HEK293 (cell line): ENCODE measurements around the gene MIF.

Source experiments
- CTCF ChIA-PET: fragments of 350-600 bp; formaldehyde crosslinking; extraction: SDS; loops from one replicate; lab custom pipeline; 2021; ENCODE audit warnings: antibody characterized with exemption; lab: Yijun Ruan, JAX
- POLR2A ChIA-PET: fragments of 300-600 bp; formaldehyde crosslinking; extraction: SDS; loops from one replicate; lab custom pipeline; 2020; ENCODE audit warnings: antibody characterized with exemption, inconsistent platforms; lab: Yijun Ruan, JAX
- H3K27ac ChIP-seq: fragments of 200-500 bp; sonication (Bioruptor generic); 2 replicates; pipeline ENCODE4 v1.5.1; 2014; ENCODE audit warnings: low read depth, low read length, control low read depth, inconsistent platforms; ENCODE audit errors: extremely low read depth
- H3K36me3 ChIP-seq, 2 experiments: fragments of 200-500 bp in 1 of 2; sonication (Bioruptor generic) in 1 of 2; 1 replicate in 1 of 2; 2 replicates in 1 of 2; pipeline ENCODE4 v1.5.1; 2014 to 2017; ENCODE audit warnings: inconsistent platforms in 2 of 2, low read length in 2 of 2; ENCODE audit not compliant: control insufficient read depth in 2 of 2, insufficient read depth in 1 of 2
- H3K4me1 ChIP-seq: fragments of 200-500 bp; sonication (Bioruptor generic); 2 replicates; pipeline ENCODE4 v1.5.1; 2014; ENCODE audit warnings: mild to moderate bottlenecking, low read length, inconsistent platforms; ENCODE audit not compliant: control insufficient read depth, insufficient read depth
- H3K4me3 ChIP-seq: 2 replicates; pipeline ENCODE4 v1.5.1; 2011; ENCODE audit warnings: low read depth, mild to moderate bottlenecking, control low read depth, low read length, moderate library complexity
- H3K9me3 ChIP-seq: fragments of 200-500 bp; sonication (Bioruptor generic); 2 replicates; pipeline ENCODE4 v1.5.1; 2014; ENCODE audit warnings: low read depth, low read length, inconsistent platforms; ENCODE audit not compliant: control insufficient read depth, insufficient read depth
- HOXD13 ChIP-seq: sonication (generic); formaldehyde crosslinking; IDR thresholded peaks from 2 replicates; pipeline ENCODE4 v1.8.0; 2022; ENCODE audit warnings: missing genetic modification reagents, borderline replicate concordance
- IKZF3 ChIP-seq: fragments of 450-650 bp; IDR thresholded peaks from 2 replicates; pipeline ENCODE4 v1.5.0; 2018; ENCODE audit warnings: missing biosample characterization, mild to moderate bottlenecking, missing genetic modification characterization, moderate library complexity
- KLF1 ChIP-seq: fragments of 450-650 bp; formaldehyde crosslinking; IDR thresholded peaks from 2 replicates; pipeline ENCODE4 v1.5.1; 2016; ENCODE audit warnings: missing biosample characterization, missing genetic modification characterization
- TRIM28 ChIP-seq: IDR thresholded peaks from 2 replicates; pipeline ENCODE4 v1.6.1; 2011; ENCODE audit warnings: low read length, control low read depth, borderline replicate concordance
- WT1 ChIP-seq: fragments of 450-650 bp; formaldehyde crosslinking; IDR thresholded peaks from 2 replicates; pipeline ENCODE4 v1.5.1; 2016; ENCODE audit warnings: missing biosample characterization, missing genetic modification characterization
- ZBTB11 ChIP-seq: fragments of 450-650 bp; formaldehyde crosslinking; conservative IDR thresholded peaks from 2 replicates; pipeline ENCODE4 v1.5.1; 2016; ENCODE audit warnings: low read depth, missing biosample characterization, missing genetic modification characterization
- ZNF112 ChIP-seq: fragments of 450-650 bp; formaldehyde crosslinking; IDR thresholded peaks from 2 replicates; pipeline ENCODE4 v1.5.0; 2017; ENCODE audit warnings: missing biosample characterization, missing genetic modification characterization
- ZNF140 ChIP-seq: fragments of 450-650 bp; formaldehyde crosslinking; IDR thresholded peaks from 2 replicates; pipeline ENCODE4 v1.5.1; 2016; ENCODE audit warnings: missing biosample characterization, missing genetic modification characterization
- ZNF155 ChIP-seq: fragments of 450-650 bp; formaldehyde crosslinking; IDR thresholded peaks from 2 replicates; pipeline ENCODE4 v1.5.1; 2016; ENCODE audit warnings: missing biosample characterization, missing genetic modification characterization
- ZNF184 ChIP-seq: fragments of 450-650 bp; IDR thresholded peaks from 2 replicates; pipeline ENCODE4 v1.5.1; 2018; ENCODE audit warnings: missing biosample characterization, mild to moderate bottlenecking, missing genetic modification characterization
- ZNF202 ChIP-seq: fragments of 450-650 bp; formaldehyde crosslinking; IDR thresholded peaks from 2 replicates; pipeline ENCODE4 v1.5.1; 2016; ENCODE audit warnings: missing biosample characterization, missing genetic modification characterization, borderline replicate concordance
- ZNF211 ChIP-seq: fragments of 450-650 bp; formaldehyde crosslinking; IDR thresholded peaks from 2 replicates; pipeline ENCODE4 v1.5.1; 2016; ENCODE audit warnings: low read depth, missing biosample characterization, missing genetic modification characterization
- ZNF248 ChIP-seq: fragments of 450-650 bp; formaldehyde crosslinking; IDR thresholded peaks from 2 replicates; pipeline ENCODE4 v1.5.1; 2017; ENCODE audit warnings: missing biosample characterization, missing genetic modification characterization
- ZNF350 ChIP-seq: fragments of 450-650 bp; formaldehyde crosslinking; IDR thresholded peaks from 2 replicates; pipeline ENCODE4 v1.5.0; 2017; ENCODE audit warnings: missing biosample characterization, mild to moderate bottlenecking, missing genetic modification characterization
- ZNF354C ChIP-seq: fragments of 450-650 bp; formaldehyde crosslinking; IDR thresholded peaks from 2 replicates; pipeline ENCODE4 v1.5.1; 2016; ENCODE audit warnings: missing biosample characterization, missing genetic modification characterization, low read depth, borderline replicate concordance
- ZNF366 ChIP-seq: fragments of 450-650 bp; formaldehyde crosslinking; conservative IDR thresholded peaks from 2 replicates; pipeline ENCODE4 v1.5.1; 2016; ENCODE audit warnings: missing biosample characterization, missing genetic modification characterization
- ZNF596 ChIP-seq: fragments of 450-650 bp; IDR thresholded peaks from 2 replicates; pipeline ENCODE4 v1.5.0; 2018; ENCODE audit warnings: missing biosample characterization, mild to moderate bottlenecking, missing genetic modification characterization, moderate library complexity
- ZNF701 ChIP-seq: fragments of 450-650 bp; formaldehyde crosslinking; IDR thresholded peaks from 2 replicates; pipeline ENCODE4 v1.5.1; 2016; ENCODE audit warnings: missing biosample characterization, missing genetic modification characterization
- ZNF704 ChIP-seq: fragments of 450-650 bp; formaldehyde crosslinking; IDR thresholded peaks from 2 replicates; pipeline ENCODE4 v1.5.1; 2016; ENCODE audit warnings: missing biosample characterization, missing genetic modification characterization
- TF ChIP-seq, protein P1 (sequence below): fragments of 450-650 bp; formaldehyde crosslinking; IDR thresholded peaks from 2 replicates; pipeline ENCODE4 v1.5.1; 2017; ENCODE audit warnings: missing biosample characterization, missing genetic modification characterization

Gene MIF

DNA sequence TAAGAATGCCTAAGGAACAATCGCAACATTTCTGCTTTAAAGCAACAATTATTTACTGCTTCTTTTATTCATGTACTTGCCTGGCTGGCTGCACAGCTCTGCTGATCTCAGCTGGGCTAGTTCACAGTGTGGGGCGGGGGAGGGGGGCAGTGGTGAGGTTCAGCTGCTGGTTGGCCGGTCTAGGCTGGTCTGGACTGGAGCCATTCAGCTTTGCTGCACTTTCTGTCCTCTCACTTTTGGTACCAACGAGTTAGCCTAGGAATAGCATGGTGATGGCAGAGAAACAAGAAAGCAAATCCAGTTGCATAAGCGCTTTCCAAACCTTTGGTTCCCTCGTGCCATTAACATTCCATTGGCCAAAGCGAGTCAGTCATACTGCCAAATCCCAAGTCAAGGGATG, 16.0 kb upstream of the MIF start:
- no peak overlapping the region for H3K27ac ChIP-seq
- H3K36me3 ChIP-seq = peaks cover 0 to 19% of the 10 kb centered on the region in 2 experiments; a peak in 1 of 3 replicates
- no peaks in the 10 kb centered on the region for H3K4me1 ChIP-seq
- POLR2A ChIA-PET = no interaction called here
- CTCF ChIA-PET = interaction anchor here (1.7 kb wide), 1 partner anchor 10 kb away, joined by 6 read pairs; no protein-coding TSS in a partner anchor
- no peak overlapping the region for H3K4me3 ChIP-seq
- TF ChIP-seq ZNF596 (tag by site-specific recombination) = no peak
- TF ChIP-seq KLF1 (tag by site-specific recombination) = no peak
- TF ChIP-seq ZNF704 (tag by site-specific recombination) = no peak
- no peak for TF ChIP-seq ZNF184 (tag by site-specific recombination)
- no peak for TF ChIP-seq ZNF112
- TF ChIP-seq, protein P1, sequence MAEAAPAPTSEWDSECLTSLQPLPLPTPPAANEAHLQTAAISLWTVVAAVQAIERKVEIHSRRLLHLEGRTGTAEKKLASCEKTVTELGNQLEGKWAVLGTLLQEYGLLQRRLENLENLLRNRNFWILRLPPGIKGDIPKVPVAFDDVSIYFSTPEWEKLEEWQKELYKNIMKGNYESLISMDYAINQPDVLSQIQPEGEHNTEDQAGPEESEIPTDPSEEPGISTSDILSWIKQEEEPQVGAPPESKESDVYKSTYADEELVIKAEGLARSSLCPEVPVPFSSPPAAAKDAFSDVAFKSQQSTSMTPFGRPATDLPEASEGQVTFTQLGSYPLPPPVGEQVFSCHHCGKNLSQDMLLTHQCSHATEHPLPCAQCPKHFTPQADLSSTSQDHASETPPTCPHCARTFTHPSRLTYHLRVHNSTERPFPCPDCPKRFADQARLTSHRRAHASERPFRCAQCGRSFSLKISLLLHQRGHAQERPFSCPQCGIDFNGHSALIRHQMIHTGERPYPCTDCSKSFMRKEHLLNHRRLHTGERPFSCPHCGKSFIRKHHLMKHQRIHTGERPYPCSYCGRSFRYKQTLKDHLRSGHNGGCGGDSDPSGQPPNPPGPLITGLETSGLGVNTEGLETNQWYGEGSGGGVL (tag by site-specific recombination) = no peak
- no peak for TF ChIP-seq ZNF701 (tag by site-specific recombination)
- no peaks in the 10 kb centered on the region for H3K9me3 ChIP-seq

- Histone ChIP-seq H3K4me1 (no peaks in the 10 kb centered on the region), H3K36me3 (peaks cover 0 to 6% of the 10 kb centered on the region in 2 experiments; a peak in 1 of 3 replicates), H3K27ac (no peak overlapping the region), H3K9me3 (no peaks in the 10 kb centered on the region), H3K4me3 (no peak overlapping the region)
- CTCF ChIA-PET = interaction anchor here (0.7 to 3.5 kb wide), 2 partner anchors 11 to 31 kb away, joined by 4 to 16 read pairs; partner anchors contain the start of gene MIF
- POLR2A ChIA-PET = interaction anchor here (2.0 kb wide), 1 partner anchor 12 kb away, joined by 9 read pairs; the partner anchor contains the start of gene MIF
- no peak for TF ChIP-seq ZNF366 (tag by site-specific recombination)
- TF ChIP-seq HOXD13 (CRISPR knock-in tag) = no peak
- TF ChIP-seq ZNF211 (tag by site-specific recombination) = no peak
- no peak for TF ChIP-seq ZNF248 (tag by site-specific recombination)
- TF ChIP-seq TRIM28 = no peak
- TF ChIP-seq ZNF140 = no peak
- no peak for TF ChIP-seq ZNF202 (tag by site-specific recombination)
- no peak for TF ChIP-seq ZBTB11
- no peak for TF ChIP-seq ZNF350 (tag by site-specific recombination)
- TF ChIP-seq ZNF354C = no peak
- TF ChIP-seq ZNF155 (tag by site-specific recombination) = no peak
- TF ChIP-seq IKZF3 (tag by site-specific recombination) = no peak
- no peak for TF ChIP-seq WT1 (tag by site-specific recombination)
- TF ChIP-seq ZNF112 = no peak
These were observed 11.8 kb upstream of the MIF start for GRCh38 chr22:23882370-23882769.
